Naive thymus-derived CD4-positive, alpha-beta T cell (primary cell): Measurements from ENCODE around the gene ACACA. TPM values are rescaled to one million over a fixed set of nuclear protein-coding genes. Genes with fewer than 3 reads are reported as not detected.
"Not testable (repeated sequence)": the region's sequence is repeated elsewhere in the genome, so short reads cannot be mapped to it uniquely, and the experiment has no call there.

Experiments used
- ATAC-seq: fragments of 150-1000 bp; cut with Tn5 transposase; 2 replicates; pipeline ENCODE4 v1.10.0; 2021; ENCODE audit warnings: mild to moderate bottlenecking, moderate library complexity
- CTCF ChIA-PET: fragments of 350-600 bp; sonication (Branson Sonifier 250); formaldehyde crosslinking; loops from one replicate; lab custom pipeline; 2021; ENCODE audit warnings: antibody characterized with exemption; lab: Charles Lee
- POLR2A ChIA-PET: fragments of 350-600 bp; sonication (Branson Sonifier 250); formaldehyde crosslinking; loops from one replicate; lab custom pipeline; 2021; ENCODE audit warnings: antibody characterized with exemption, inconsistent platforms; lab: Charles Lee
- DNase-seq, 9 donors: peaks; one replicate each; pipeline versions ENCODE4 v3.0.0 to v3.0.0-alpha.2; 2020 to 2022; ENCODE audit warnings: mixed read lengths in 1 of 9
- H3K27ac ChIP-seq: one replicate; pipeline ENCODE4 v1.7.0; 2013; ENCODE audit warnings: mild to moderate bottlenecking, low read depth, low read length, moderate library complexity
- H3K27me3 ChIP-seq, 2 donors: one replicate each; pipeline ENCODE4 v1.7.0; 2013; ENCODE audit warnings: low read length in 2 of 2, mild to moderate bottlenecking in 2 of 2, moderate library complexity in 2 of 2; ENCODE audit not compliant: control insufficient read depth in 2 of 2, insufficient read depth in 2 of 2
- H3K36me3 ChIP-seq, 3 experiments: 1 replicate in 2 of 3; 2 replicates in 1 of 3; pipeline ENCODE4 v1.7.0; 2013; ENCODE audit warnings: low read length in 3 of 3, mild to moderate bottlenecking in 3 of 3, moderate library complexity in 1 of 3; ENCODE audit not compliant: insufficient read depth in 3 of 3, control insufficient read depth in 2 of 3
- H3K4me1 ChIP-seq, 2 donors: one replicate each; pipeline ENCODE4 v1.7.0; 2013; ENCODE audit warnings: low read length in 2 of 2, mild to moderate bottlenecking in 2 of 2, moderate library complexity in 1 of 2; ENCODE audit not compliant: control insufficient read depth in 2 of 2, insufficient read depth in 2 of 2
- H3K4me3 ChIP-seq: 2 replicates; pipeline ENCODE4 v1.7.0; 2013; ENCODE audit warnings: mild to moderate bottlenecking, low read length
- H3K9me3 ChIP-seq, 3 experiments: 1 replicate in 2 of 3; 2 replicates in 1 of 3; pipeline ENCODE4 v1.7.0; 2013; ENCODE audit warnings: low read length in 3 of 3; ENCODE audit not compliant: control insufficient read depth in 2 of 3
- H3K27ac Mint-ChIP-seq, 9 donors: one replicate each; pipeline ENCODE4 v1.8.0; 2020 to 2022; ENCODE audit warnings: mixed read lengths in 9 of 9, mild to moderate bottlenecking in 8 of 9, moderate library complexity in 5 of 9, inconsistent platforms in 2 of 9
- H3K27me3 Mint-ChIP-seq, 5 donors: one replicate each; pipeline ENCODE4 v1.8.0; 2021 to 2022; ENCODE audit warnings: mixed read lengths in 5 of 5, mild to moderate bottlenecking in 1 of 5
- H3K36me3 Mint-ChIP-seq, 5 donors: one replicate each; pipeline ENCODE4 v1.8.0; 2020 to 2022; ENCODE audit warnings: mixed read lengths in 5 of 5, mild to moderate bottlenecking in 3 of 5, inconsistent platforms in 1 of 5
- H3K4me1 Mint-ChIP-seq, 7 donors: one replicate each; pipeline ENCODE4 v1.8.0; 2020 to 2022; ENCODE audit warnings: mixed read lengths in 7 of 7, mild to moderate bottlenecking in 3 of 7, inconsistent platforms in 1 of 7
- H3K4me3 Mint-ChIP-seq, 10 donors: one replicate each; pipeline ENCODE4 v1.8.0; 2020 to 2022; ENCODE audit warnings: mild to moderate bottlenecking in 10 of 10, mixed read lengths in 10 of 10, moderate library complexity in 6 of 10, inconsistent platforms in 2 of 10
- H3K9me3 Mint-ChIP-seq, 11 donors: one replicate each; pipeline ENCODE4 v1.8.0; 2020 to 2022; ENCODE audit warnings: mixed read lengths in 11 of 11, mild to moderate bottlenecking in 4 of 11, inconsistent platforms in 1 of 11, moderate library complexity in 1 of 11
- intact Hi-C, 2 donors: fragments of 100-400 bp; cut with micrococcal nuclease; formaldehyde crosslinking; loops; one replicate each; pipeline ENCODE4 v1.15.1; 2023
- polyA plus RNA-seq, 2 donors: library from polyadenylated mRNA; unstranded; fragments of 300-500 nt; fragmentation: Illumina TruSeq; gene quantifications; one replicate each; pipeline ENCODE4 v1.2.3, GENCODE V29; 2021
- total RNA-seq, 6 experiments: library from RNA in 5 of 6; stranded (reverse) in 5 of 6; gene quantifications; 1 replicate in 5 of 6; 2 replicates in 1 of 6; pipeline ENCODE4 v1.2.3 and lab custom pipeline; 2021 to 2026

The ACACA gene
- total and polyA plus RNA-seq, 7 experiments from 2014 or later, result 6.1 to 47.0 (median 14.5) TPM

- POLR2A ChIA-PET, result no interaction called here
- no peak overlapping the region for H3K27ac Mint-ChIP-seq
- ATAC-seq, result no peak
- DNase-seq, result no peak
- H3K9me3 Mint-ChIP-seq, result peaks cover 0 to 18% (median 6%) of the 10 kb centered on the region in 11 donors
- no peak overlapping the region for H3K4me3 Mint-ChIP-seq
- CTCF ChIA-PET, result no interaction called here
- no peaks in the 10 kb centered on the region for H3K27me3 ChIP-seq
- H3K36me3 ChIP-seq, result no peaks in the 10 kb centered on the region
- peaks cover 4 to 9% (median 6%) of the 10 kb centered on the region in 5 donors for H3K36me3 Mint-ChIP-seq
- no peak overlapping the region for H3K27ac ChIP-seq
- peaks cover 0 to 6% (median 0%) of the 10 kb centered on the region in 7 donors for H3K4me1 Mint-ChIP-seq
- no peak overlapping the region for H3K4me3 ChIP-seq
- intact Hi-C loops, result no loop called here
- no peaks in the 10 kb centered on the region for H3K4me1 ChIP-seq
- H3K27me3 Mint-ChIP-seq, result peaks cover 0 to 3% (median 0%) of the 10 kb centered on the region in 5 donors
- peaks cover 0 to 7% (median 0%) of the 10 kb centered on the region in 3 experiments for H3K9me3 ChIP-seq
Measured at GRCh38 chr17:37079065-37079708, 327.4 kb downstream of the ACACA start.

DNA sequence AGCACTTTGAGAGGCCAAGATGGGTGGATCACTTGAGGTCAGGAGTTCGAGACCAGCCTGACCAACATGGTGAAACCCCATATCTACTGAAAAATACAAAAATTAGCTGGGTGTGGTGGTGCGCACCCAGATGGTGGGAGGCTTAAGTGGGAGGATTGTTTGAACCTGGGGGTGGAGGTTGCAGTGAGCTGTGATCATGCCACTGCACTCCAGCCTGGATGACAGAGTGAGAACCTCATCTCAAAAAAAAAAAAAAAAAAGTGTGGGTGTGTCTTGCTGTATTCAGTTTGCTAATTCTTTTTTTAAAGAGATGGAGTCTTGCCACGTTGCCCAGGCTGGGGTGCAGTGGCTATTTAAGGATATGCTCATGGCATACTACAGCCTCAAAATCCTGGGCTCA lies 333.2 kb downstream of the ACACA start:
- H3K36me3 Mint-ChIP-seq, CTCF ChIA-PET, H3K9me3 ChIP-seq, H3K36me3 ChIP-seq, intact Hi-C loops, DNase-seq, H3K27ac Mint-ChIP-seq, H3K4me3 Mint-ChIP-seq, POLR2A ChIA-PET, H3K9me3 Mint-ChIP-seq, H3K4me3 ChIP-seq, ATAC-seq, H3K4me1 Mint-ChIP-seq, H3K4me1 ChIP-seq, H3K27me3 ChIP-seq, H3K27ac ChIP-seq: not testable (repeated sequence)
- H3K27me3 Mint-ChIP-seq, result peaks cover 0 to 16% (median 0%) of the 10 kb centered on the region in 5 donors

DNA sequence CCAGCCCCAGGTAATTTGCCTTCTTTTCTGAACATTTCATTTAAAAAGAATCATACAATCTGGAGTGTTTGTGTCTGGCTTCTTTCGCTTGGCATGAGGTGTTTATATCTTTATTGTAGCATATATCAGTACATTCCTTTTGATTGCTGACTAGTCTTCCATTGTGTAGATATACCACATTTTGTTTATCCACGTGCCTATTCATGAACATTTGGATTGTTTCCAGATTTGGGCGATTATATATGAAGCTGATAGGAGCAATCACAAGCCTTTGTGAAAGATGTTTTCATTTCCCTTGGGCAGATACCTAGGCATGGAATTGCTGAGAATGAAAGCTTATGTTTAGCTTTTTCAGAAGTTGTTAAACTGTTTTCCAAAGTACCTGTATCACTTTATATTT lies 337.5 kb downstream of the ACACA start:
- Histone ChIP-seq H3K4me1 (no peaks in the 10 kb centered on the region), H3K27ac (no peak overlapping the region), H3K27me3 (no peaks in the 10 kb centered on the region), H3K4me3 (no peak overlapping the region), H3K36me3 (no peaks in the 10 kb centered on the region), H3K9me3 (no peaks in the 10 kb centered on the region)
- ChIA-PET POLR2A (no interaction called here), CTCF (no interaction called here)
- peaks cover 0 to 22% (median 6%) of the 10 kb centered on the region in 5 donors for H3K27me3 Mint-ChIP-seq
- ATAC-seq (no peak), DNase-seq (no peak)
- no peaks in the 10 kb centered on the region for H3K36me3 Mint-ChIP-seq
- intact Hi-C loops, result no loop called here
- H3K9me3 Mint-ChIP-seq, result peaks cover 0 to 1% (median 0%) of the 10 kb centered on the region in 11 donors
- peaks cover 0 to 2% (median 0%) of the 10 kb centered on the region in 7 donors for H3K4me1 Mint-ChIP-seq
- no peak overlapping the region for H3K4me3 Mint-ChIP-seq
- no peak overlapping the region for H3K27ac Mint-ChIP-seq

DNA sequence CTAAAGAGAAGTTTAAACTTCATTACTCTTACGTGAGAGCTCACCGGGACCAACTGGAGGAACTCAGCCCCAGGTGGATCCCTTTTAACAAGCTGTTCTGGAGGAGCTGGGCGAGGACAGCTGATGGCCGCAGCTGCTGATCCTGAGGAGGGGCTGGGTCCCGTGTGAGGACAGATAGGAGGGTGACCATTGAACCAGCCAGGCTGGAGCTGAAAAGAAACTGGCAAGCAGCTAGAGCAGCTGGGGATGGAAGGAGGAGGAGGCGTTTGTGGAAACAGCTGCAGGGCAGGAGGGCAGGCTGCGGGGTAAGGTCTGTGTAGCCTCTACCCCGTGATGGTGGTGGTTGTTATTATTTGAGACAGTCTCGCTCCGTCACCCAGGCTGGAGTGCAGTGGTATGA lies 338.4 kb downstream of the ACACA start:
- ChIA-PET CTCF (no interaction called here), POLR2A (no interaction called here)
- H3K4me3 ChIP-seq, result no peak overlapping the region
- Mint-ChIP-seq H3K4me1 (peaks cover 0 to 2% (median 0%) of the 10 kb centered on the region in 7 donors), H3K27me3 (peaks cover 0 to 22% (median 6%) of the 10 kb centered on the region in 5 donors), H3K27ac (no peak overlapping the region), H3K4me3 (no peak overlapping the region), H3K36me3 (no peaks in the 10 kb centered on the region), H3K9me3 (peaks cover 0 to 1% (median 0%) of the 10 kb centered on the region in 11 donors)
- no peak for ATAC-seq
- no peak overlapping the region for H3K27ac ChIP-seq
- no peaks in the 10 kb centered on the region for H3K36me3 ChIP-seq
- H3K4me1 ChIP-seq, result no peaks in the 10 kb centered on the region
- intact Hi-C loops, result no loop called here
- no peaks in the 10 kb centered on the region for H3K27me3 ChIP-seq
- H3K9me3 ChIP-seq, result no peaks in the 10 kb centered on the region
- DNase-seq, result no peak

GRCh38 chr17:37067555-37068111 lies 339.0 kb downstream of the ACACA start:
- POLR2A ChIA-PET, result no interaction called here
- no peak overlapping the region for H3K27ac ChIP-seq
- Mint-ChIP-seq H3K4me1 (no peaks in the 10 kb centered on the region), H3K27me3 (peaks cover 0 to 18% (median 6%) of the 10 kb centered on the region in 5 donors), H3K27ac (no peak overlapping the region), H3K36me3 (no peaks in the 10 kb centered on the region), H3K4me3 (no peak overlapping the region), H3K9me3 (no peaks in the 10 kb centered on the region)
- no peak for ATAC-seq
- H3K9me3 ChIP-seq, result no peaks in the 10 kb centered on the region
- no peaks in the 10 kb centered on the region for H3K4me1 ChIP-seq
- CTCF ChIA-PET, result no interaction called here
- H3K27me3 ChIP-seq, result no peaks in the 10 kb centered on the region
- no peak overlapping the region for H3K4me3 ChIP-seq
- DNase-seq, result no peak
- intact Hi-C loops, result no loop called here
- no peaks in the 10 kb centered on the region for H3K36me3 ChIP-seq

DNA sequence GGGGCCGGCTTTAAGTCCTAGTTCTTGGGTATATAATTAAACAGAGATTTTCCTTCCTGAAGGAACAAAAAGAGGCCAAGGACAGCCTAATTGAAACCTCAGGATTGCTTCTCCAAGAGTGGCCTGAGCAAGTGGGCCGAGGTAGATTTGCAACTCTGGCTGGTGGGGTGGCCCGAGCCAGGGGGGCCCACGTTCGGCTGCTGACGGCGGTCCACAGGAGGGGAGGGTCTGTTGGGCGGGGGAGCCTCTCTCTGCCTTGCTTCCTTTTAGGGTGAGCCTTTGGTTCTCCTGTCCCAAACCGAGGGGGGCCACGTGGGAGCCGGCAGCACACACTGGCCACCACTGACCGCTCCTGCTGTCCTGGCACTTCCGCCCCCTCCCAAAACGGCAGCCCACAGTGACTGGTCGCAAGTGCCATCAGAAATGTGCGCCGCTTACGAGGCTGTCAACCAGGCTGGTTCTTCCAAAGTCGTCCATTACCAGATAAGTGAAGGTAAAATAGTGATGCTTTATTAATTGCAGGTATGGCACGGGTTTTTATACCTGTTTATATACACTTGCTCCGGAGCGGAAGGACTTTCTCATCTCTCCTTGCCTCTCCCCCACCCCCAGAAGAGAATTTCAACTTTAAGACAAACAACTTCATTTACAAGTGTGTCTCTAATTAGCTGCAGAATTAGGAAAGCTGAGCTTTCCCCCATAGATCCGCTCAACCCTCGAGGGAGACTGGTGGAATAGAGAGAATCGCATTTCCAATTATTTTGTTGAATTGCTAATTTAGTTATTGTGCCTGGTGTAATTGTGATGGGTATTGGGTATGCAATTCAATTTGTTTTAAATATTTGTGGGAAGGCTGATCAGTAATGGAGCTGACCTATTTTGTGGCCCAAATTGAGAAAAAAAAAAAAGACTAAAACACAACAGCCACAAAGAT lies 340.0 kb downstream of the ACACA start:
- Histone ChIP-seq H3K27me3 (no peaks in the 10 kb centered on the region), H3K4me3 (no peak overlapping the region), H3K27ac (no peak overlapping the region), H3K9me3 (no peaks in the 10 kb centered on the region), H3K36me3 (no peaks in the 10 kb centered on the region), H3K4me1 (no peaks in the 10 kb centered on the region)
- H3K36me3 Mint-ChIP-seq, result no peaks in the 10 kb centered on the region
- H3K4me1 Mint-ChIP-seq, result no peaks in the 10 kb centered on the region
- intact Hi-C loops, result no loop called here
- peaks cover 0 to 15% (median 6%) of the 10 kb centered on the region in 5 donors for H3K27me3 Mint-ChIP-seq
- H3K9me3 Mint-ChIP-seq, result no peaks in the 10 kb centered on the region
- ATAC-seq (no peak), DNase-seq (no peak)
- H3K27ac Mint-ChIP-seq, result peak overlapping the region in 1 of 9 donors; percentile 26
- CTCF ChIA-PET, result interaction anchor here (0.8 kb wide), 1 partner anchor 41 kb away, joined by 3 read pairs; no protein-coding TSS in a partner anchor
- POLR2A ChIA-PET, result no interaction called here
- no peak overlapping the region for H3K4me3 Mint-ChIP-seq
